Gastroesophageal sphincter (tissue), 3 donors: ENCODE data around the gene ZNF471.

Source experiments
- EP300 ChIP-seq: sonication (generic); formaldehyde crosslinking; IDR thresholded peaks from one replicate; pipeline ENCODE4 v1.6.1; 2017; ENCODE audit warnings: antibody characterized with exemption, mild to moderate bottlenecking
- POLR2A ChIP-seq, 2 donors: fragments of 450-650 bp; IDR thresholded peaks; one replicate each; pipeline ENCODE4 v1.6.1; 2017; ENCODE audit warnings: antibody characterized with exemption in 2 of 2, mild to moderate bottlenecking in 2 of 2, moderate library complexity in 1 of 2
- TF ChIP-seq, protein P1 (sequence below), 4 experiments: fragments of 200-600 bp in 2 of 4; fragments of 450-650 bp in 2 of 4; sonication (generic) in 1 of 4; IDR thresholded peaks; one replicate each; pipeline ENCODE4 v1.5.1; 2017 to 2019; ENCODE audit warnings: antibody characterized with exemption in 4 of 4, mild to moderate bottlenecking in 2 of 4, moderate library complexity in 2 of 4

DNA sequence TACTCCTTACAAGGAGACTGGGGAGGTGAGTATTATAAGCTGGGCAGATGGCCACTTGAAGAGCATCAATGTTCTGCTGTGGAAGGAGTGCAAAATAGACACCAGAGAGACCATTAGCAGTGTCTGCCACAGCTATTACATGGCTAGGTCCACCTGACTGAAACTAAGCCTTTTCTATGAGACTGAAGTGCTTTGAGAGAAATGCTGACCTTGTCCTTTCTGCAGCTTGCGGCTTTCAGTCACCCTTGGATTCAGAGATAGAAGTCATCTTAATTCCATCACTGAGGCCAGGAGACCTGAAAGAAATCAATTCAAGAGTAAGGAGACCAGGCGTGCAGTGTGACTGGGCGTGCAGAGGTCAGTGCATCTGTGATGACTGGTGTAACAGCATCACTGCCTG lies 29.8 kb downstream of the ZNF471 start:
- TF ChIP-seq, protein P1, sequence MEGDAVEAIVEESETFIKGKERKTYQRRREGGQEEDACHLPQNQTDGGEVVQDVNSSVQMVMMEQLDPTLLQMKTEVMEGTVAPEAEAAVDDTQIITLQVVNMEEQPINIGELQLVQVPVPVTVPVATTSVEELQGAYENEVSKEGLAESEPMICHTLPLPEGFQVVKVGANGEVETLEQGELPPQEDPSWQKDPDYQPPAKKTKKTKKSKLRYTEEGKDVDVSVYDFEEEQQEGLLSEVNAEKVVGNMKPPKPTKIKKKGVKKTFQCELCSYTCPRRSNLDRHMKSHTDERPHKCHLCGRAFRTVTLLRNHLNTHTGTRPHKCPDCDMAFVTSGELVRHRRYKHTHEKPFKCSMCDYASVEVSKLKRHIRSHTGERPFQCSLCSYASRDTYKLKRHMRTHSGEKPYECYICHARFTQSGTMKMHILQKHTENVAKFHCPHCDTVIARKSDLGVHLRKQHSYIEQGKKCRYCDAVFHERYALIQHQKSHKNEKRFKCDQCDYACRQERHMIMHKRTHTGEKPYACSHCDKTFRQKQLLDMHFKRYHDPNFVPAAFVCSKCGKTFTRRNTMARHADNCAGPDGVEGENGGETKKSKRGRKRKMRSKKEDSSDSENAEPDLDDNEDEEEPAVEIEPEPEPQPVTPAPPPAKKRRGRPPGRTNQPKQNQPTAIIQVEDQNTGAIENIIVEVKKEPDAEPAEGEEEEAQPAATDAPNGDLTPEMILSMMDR (IDR thresholded peaks at IDR 0.05) = no peak
- TF ChIP-seq POLR2A (IDR thresholded peaks at IDR 0.05) = no peak
- TF ChIP-seq EP300 = no peak
